H1 (cell line): Measurements from ENCODE around the gene PODN. TPM values are rescaled to one million over a fixed set of nuclear protein-coding genes. Genes with fewer than 3 reads are reported as not detected.

Experiments used
- CTCF ChIA-PET: fragments of 300-600 bp; sonication (Branson Sonifier 250); formaldehyde crosslinking; loops from one replicate; lab custom pipeline; 2021; ENCODE audit not compliant: partially characterized antibody; lab: Charles Lee
- POLR2A ChIA-PET: fragments of 300-600 bp; sonication (Branson Sonifier 250); formaldehyde crosslinking; loops from one replicate; lab custom pipeline; 2021; ENCODE audit warnings: inconsistent platforms; ENCODE audit not compliant: partially characterized antibody; lab: Charles Lee
- DNase-seq, 2 experiments: peaks; one replicate each; pipeline versions ENCODE4 v3.0.0 to v3.0.0-alpha.2; 2010 to 2022; ENCODE audit warnings: low spot score in 2 of 2, low read depth in 1 of 2, mixed read lengths in 1 of 2
- FAIRE-seq: peaks from 2 replicates; lab custom pipeline; 2011; peaks lifted over from hg19 to GRCh38; lab: Jason Lieb, UNC
- H2AFZ ChIP-seq: 2 replicates; pipeline ENCODE4 v1.8.1; 2012; ENCODE audit warnings: low read length, inconsistent platforms
- H2AK5ac ChIP-seq: 2 replicates; pipeline ENCODE4 v1.6.1; 2013; ENCODE audit warnings: low read depth, low read length
- H2BK120ac ChIP-seq: replicated peaks from 2 replicates; pipeline ENCODE3; 2013; ENCODE audit warnings: low read depth, low read length, inconsistent platforms
- H2BK12ac ChIP-seq: 2 replicates; pipeline ENCODE4 v1.6.1; 2013; ENCODE audit warnings: low read depth, low read length
- H2BK15ac ChIP-seq: 2 replicates; pipeline ENCODE4 v1.6.1; 2013; ENCODE audit warnings: low read length
- H2BK20ac ChIP-seq: 2 replicates; pipeline ENCODE4 v1.6.1; 2013; ENCODE audit warnings: low read length
- H2BK5ac ChIP-seq: 2 replicates; pipeline ENCODE4 v1.6.1; 2013; ENCODE audit warnings: low read depth, low read length
- H3K14ac ChIP-seq: 2 replicates; pipeline ENCODE4 v1.6.1; 2013; ENCODE audit warnings: inconsistent platforms; ENCODE audit not compliant: insufficient read length
- H3K18ac ChIP-seq: 2 replicates; pipeline ENCODE4 v1.6.1; 2013; ENCODE audit warnings: low read length; ENCODE audit errors: extremely low read depth
- H3K23ac ChIP-seq: 2 replicates; pipeline ENCODE4 v1.6.1; 2013; ENCODE audit warnings: inconsistent platforms; ENCODE audit not compliant: insufficient read length
- H3K23me2 ChIP-seq: 2 replicates; pipeline ENCODE4 v1.6.1; 2013; ENCODE audit warnings: low read depth, low read length
- H3K27ac ChIP-seq: 2 replicates; pipeline ENCODE4 v1.6.1; 2011; ENCODE audit warnings: low read depth, low read length, inconsistent platforms
- H3K27me3 ChIP-seq, 4 experiments: replicated peaks in 1 of 4; 1 replicate in 1 of 4; 2 replicates in 3 of 4; pipeline versions ENCODE4 v1.6.1 to v1.8.1; 2011 to 2013; ENCODE audit warnings: low read length in 3 of 4, mild to moderate bottlenecking in 3 of 4, inconsistent platforms in 2 of 4, mixed read lengths in 2 of 4, moderate library complexity in 1 of 4; ENCODE audit not compliant: control insufficient read depth in 3 of 4, insufficient read depth in 3 of 4; ENCODE audit errors: extremely low read depth in 1 of 4
- H3K36me3 ChIP-seq, 4 experiments: 2 replicates each; pipeline versions ENCODE4 v1.6.1 to v1.8.1; 2011 to 2013; ENCODE audit warnings: mild to moderate bottlenecking in 4 of 4, low read length in 3 of 4, moderate library complexity in 2 of 4, control low read depth in 1 of 4, inconsistent platforms in 1 of 4; ENCODE audit not compliant: insufficient read depth in 4 of 4, control insufficient read depth in 2 of 4
- H3K4ac ChIP-seq: replicated peaks from 2 replicates; pipeline ENCODE3; 2013; ENCODE audit warnings: low read length, low read depth, mixed read lengths, inconsistent platforms; ENCODE audit not compliant: insufficient read length
- H3K4me1 ChIP-seq, 4 experiments: replicated peaks in 1 of 4; 1 replicate in 1 of 4; 2 replicates in 3 of 4; pipeline versions ENCODE4 v1.6.1 to v1.8.1; 2011 to 2013; ENCODE audit warnings: low read length in 3 of 4, inconsistent platforms in 2 of 4, mixed read lengths in 1 of 4; ENCODE audit not compliant: insufficient read depth in 4 of 4, control insufficient read depth in 3 of 4
- H3K4me2 ChIP-seq, 2 experiments: 2 replicates each; pipeline versions ENCODE4 v1.6.1 to v1.8.1; 2011 to 2013; ENCODE audit warnings: low read depth in 2 of 2, low read length in 2 of 2, control low read depth in 1 of 2, inconsistent platforms in 1 of 2, mild to moderate bottlenecking in 1 of 2; ENCODE audit not compliant: insufficient read depth in 1 of 2
- H3K4me3 ChIP-seq, 4 experiments: fragments of 200-600, 300-600 bp in 1 of 4; sonication (generic), shearing (Covaris generic), sonication (Bioruptor Twin) in 1 of 4; 2 replicates each; pipeline versions ENCODE4 v1.5.1 to v1.8.1; 2011 to 2016; ENCODE audit warnings: low read length in 4 of 4, low read depth in 3 of 4, control low read depth in 2 of 4, inconsistent platforms in 2 of 4, mild to moderate bottlenecking in 2 of 4, mixed read lengths in 1 of 4, moderate library complexity in 1 of 4; ENCODE audit not compliant: insufficient read depth in 2 of 4; ENCODE audit errors: extremely low read depth in 1 of 4
- H3K56ac ChIP-seq: replicated peaks from 2 replicates; pipeline ENCODE3; 2013; ENCODE audit warnings: low read depth, mild to moderate bottlenecking, mixed read lengths, low read length, inconsistent platforms; ENCODE audit not compliant: insufficient read length
- H3K79me1 ChIP-seq: 2 replicates; pipeline ENCODE4 v1.6.1; 2013; ENCODE audit warnings: low read depth, low read length, control low read depth
- H3K79me2 ChIP-seq, 2 experiments: 2 replicates each; pipeline versions ENCODE4 v1.6.1 to v1.8.1; 2012 to 2013; ENCODE audit warnings: low read length in 2 of 2, mild to moderate bottlenecking in 2 of 2, inconsistent platforms in 1 of 2; ENCODE audit not compliant: insufficient read depth in 2 of 2, control insufficient read depth in 1 of 2
- H3K9ac ChIP-seq, 4 experiments: replicated peaks in 1 of 4; 1 replicate in 1 of 4; 2 replicates in 3 of 4; pipeline versions ENCODE4 v1.6.1 to v1.8.1; 2011 to 2013; ENCODE audit warnings: low read depth in 3 of 4, low read length in 3 of 4, control low read depth in 2 of 4, mild to moderate bottlenecking in 2 of 4, moderate library complexity in 2 of 4, inconsistent platforms in 1 of 4; ENCODE audit errors: extremely low read depth in 1 of 4
- H3K9me3 ChIP-seq, 2 experiments: 2 replicates each; pipeline versions ENCODE4 v1.6.1 to v1.8.1; 2012 to 2013; ENCODE audit warnings: mild to moderate bottlenecking in 2 of 2, moderate library complexity in 2 of 2, control low read depth in 1 of 2, inconsistent platforms in 1 of 2, low read depth in 1 of 2, low read length in 1 of 2, mixed read lengths in 1 of 2; ENCODE audit not compliant: insufficient read depth in 2 of 2
- H4K20me1 ChIP-seq, 2 experiments: replicated peaks in 1 of 2; 2 replicates each; pipeline versions ENCODE3 to v1.8.1; 2011 to 2013; ENCODE audit warnings: inconsistent platforms in 2 of 2, low read length in 2 of 2, mild to moderate bottlenecking in 1 of 2; ENCODE audit not compliant: insufficient read depth in 2 of 2, control insufficient read depth in 1 of 2
- H4K5ac ChIP-seq: 2 replicates; pipeline ENCODE4 v1.6.1; 2013; ENCODE audit warnings: low read length, low read depth, mixed read lengths, inconsistent platforms; ENCODE audit not compliant: insufficient read length
- H4K8ac ChIP-seq: 2 replicates; pipeline ENCODE4 v1.8.0; 2013; ENCODE audit warnings: mild to moderate bottlenecking, moderate library complexity, low read length, inconsistent platforms; ENCODE audit not compliant: insufficient read depth; ENCODE audit errors: extremely low read depth
- H4K91ac ChIP-seq: replicated peaks from 2 replicates; pipeline ENCODE3; 2013; ENCODE audit warnings: low read length, mixed read lengths, inconsistent platforms; ENCODE audit not compliant: insufficient read length
- BRCA1 ChIP-seq: IDR thresholded peaks from 2 replicates; pipeline ENCODE4 v1.6.1; 2012; ENCODE audit warnings: low read depth, low read length, improper control_type of control experiment
- CBX5 ChIP-seq: fragments of 300-800, 300-1000 bp; sonication (generic); IDR thresholded peaks from 2 replicates; pipeline ENCODE4 v1.7.1; 2016; ENCODE audit warnings: antibody characterized with exemption, low read length, low read depth
- EZH2 ChIP-seq: fragments of 200-600 bp; sonication (generic); IDR thresholded peaks from 2 replicates; pipeline ENCODE4 v1.7.1; 2012; ENCODE audit warnings: low read depth, mild to moderate bottlenecking, moderate library complexity, low read length, inconsistent platforms; ENCODE audit not compliant: severe bottlenecking
- JUND ChIP-seq: IDR thresholded peaks from 2 replicates; pipeline ENCODE4 v1.6.1; 2011; ENCODE audit warnings: mild to moderate bottlenecking, improper control_type of control experiment, low read length
- KDM5A ChIP-seq: fragments of 200-600 bp; IDR thresholded peaks from 2 replicates; pipeline ENCODE4 v1.7.1; 2012; ENCODE audit warnings: mild to moderate bottlenecking, low read length, inconsistent platforms, mixed read lengths
- NRF1 ChIP-seq: IDR thresholded peaks from 2 replicates; pipeline ENCODE4 v1.6.1; 2011; ENCODE audit warnings: mild to moderate bottlenecking, low read depth, low read length, improper control_type of control experiment
- POU5F1 ChIP-seq: IDR thresholded peaks from 2 replicates; pipeline ENCODE4 v1.6.1; 2011; ENCODE audit warnings: low read depth, mild to moderate bottlenecking, low read length, moderate library complexity
- RAD21 ChIP-seq, 2 experiments: IDR thresholded peaks in 1 of 2; conservative IDR thresholded peaks in 1 of 2; 2 replicates each; pipeline ENCODE4 v1.6.1; 2011; ENCODE audit warnings: low read depth in 2 of 2, low read length in 2 of 2, improper control_type of control experiment in 1 of 2, inconsistent platforms in 1 of 2, mild to moderate bottlenecking in 1 of 2, moderate library complexity in 1 of 2
- RBBP5 ChIP-seq: IDR thresholded peaks from 2 replicates; pipeline ENCODE4 v1.7.1; 2012; ENCODE audit warnings: low read depth, mild to moderate bottlenecking, inconsistent platforms, low read length, moderate library complexity, borderline replicate concordance
- SAP30 ChIP-seq: fragments of 300-600 bp; sonication (generic); IDR thresholded peaks from 2 replicates; pipeline ENCODE4 v1.7.1; 2012; ENCODE audit warnings: low read length, moderate library complexity, mild to moderate bottlenecking, inconsistent platforms; ENCODE audit not compliant: insufficient read depth, insufficient replicate concordance
- SIRT6 ChIP-seq: IDR thresholded peaks from one replicate; pipeline ENCODE4 v1.7.1; 2012; ENCODE audit warnings: low read length, inconsistent platforms
- SP2 ChIP-seq: IDR thresholded peaks from 2 replicates; pipeline ENCODE4 v1.6.1; 2012; ENCODE audit warnings: mild to moderate bottlenecking, low read length, inconsistent platforms
- SP4 ChIP-seq: IDR thresholded peaks from 2 replicates; pipeline ENCODE4 v1.6.1; 2012; ENCODE audit warnings: low read length, inconsistent platforms
- ZNF274 ChIP-seq: IDR thresholded peaks from 2 replicates; pipeline ENCODE4 v1.7.0; 2012; ENCODE audit warnings: low read length, borderline replicate concordance; ENCODE audit errors: extremely low read depth
- WGBS, 2 experiments: shearing (Covaris generic) in 1 of 2; methylation state at CpG; one replicate each; pipeline versions ENCODE4 v1.1.6 to v1.1.7; 2013 to 2015; ENCODE audit warnings: low lambda C conversion rate in 2 of 2, mixed read lengths in 2 of 2, inconsistent platforms in 1 of 2, low coverage in 1 of 2, missing lambda C conversion rate in 1 of 2; ENCODE audit not compliant: insufficient replicate concordance in 2 of 2, insufficient coverage in 1 of 2, insufficient read length in 1 of 2; ENCODE audit errors: extremely low coverage in 1 of 2, missing lambda C conversion rate in 1 of 2; 5-methylcytosine and 5-hydroxymethylcytosine counted together
- polyA plus RNA-seq, 7 experiments: library from polyadenylated mRNA; depleted of rRNA in 3 of 7; stranded (reverse) in 5 of 7; unstranded in 2 of 7; fragments of >200 nt in 5 of 7; fragments of 200-250 nt in 2 of 7; gene quantifications; 1 replicate in 5 of 7; 2 replicates in 1 of 7; 4 replicates in 1 of 7; pipeline versions ENCODE4 v1.2.1 to v1.2.3, GENCODE V29; 2011 to 2013; ENCODE audit warnings: missing spikeins in 2 of 7, mixed read lengths in 2 of 7
- total RNA-seq: library from RNA; stranded (reverse); fragmentation: NEBNext Ultra II Directional; extraction: Animal tissue kit (Norgen Biotek cat#: 25700); gene quantifications from 2 replicates; pipeline ENCODE4 v1.2.1, GENCODE V29; 2021
- TF ChIP-seq, protein P1 (sequence below): IDR thresholded peaks from 2 replicates; pipeline ENCODE4 v1.6.1; 2012; ENCODE audit warnings: inconsistent platforms

Gene PODN
- total and polyA plus RNA-seq, 2 of the 8 experiments (the other 6 are each of a cell fraction or from before 2014, with no cell fraction given): 0.11 to 0.17 TPM

DNA sequence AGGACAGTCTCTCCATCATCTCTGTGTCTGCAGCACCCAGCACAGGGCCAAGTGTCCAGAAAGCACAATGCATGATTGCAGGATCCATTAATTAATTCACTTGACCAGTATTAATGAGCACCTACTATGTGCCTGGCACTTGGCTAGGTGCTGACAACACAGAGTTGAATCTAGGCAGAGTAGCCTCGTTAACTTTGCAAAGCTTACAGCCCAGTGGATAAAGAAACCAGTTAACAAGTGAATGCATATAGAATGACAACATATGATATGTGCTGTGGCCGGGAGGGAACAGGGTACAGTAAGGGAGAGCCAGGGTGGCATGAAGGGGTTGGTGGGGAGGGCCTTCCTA is 69.6 kb downstream of the PODN start:
- Histone ChIP-seq H2BK15ac (no peak overlapping the region), H2BK120ac (no peak overlapping the region), H3K18ac (no peak overlapping the region), H3K4me2 (no peak overlapping the region), H3K36me3 (no peaks in the 10 kb centered on the region), H4K20me1 (no peaks in the 10 kb centered on the region), H4K8ac (no peak overlapping the region), H3K23ac (no peak overlapping the region), H3K4me1 (no peaks in the 10 kb centered on the region), H3K79me1 (no peaks in the 10 kb centered on the region), H3K79me2 (no peaks in the 10 kb centered on the region), H3K27ac (no peak overlapping the region), H3K56ac (no peak overlapping the region), H2BK20ac (no peak overlapping the region), H3K4me3 (no peak overlapping the region), H3K4ac (no peak overlapping the region), H2AK5ac (no peak overlapping the region), H3K9me3 (no peaks in the 10 kb centered on the region; a peak in 1 of 4 replicates), H3K9ac (no peak overlapping the region), H4K5ac (no peak overlapping the region), H2BK5ac (no peak overlapping the region), H3K14ac (no peak overlapping the region), H2AFZ (no peak overlapping the region), H3K27me3 (no peaks in the 10 kb centered on the region), H3K23me2 (no peaks in the 10 kb centered on the region), H2BK12ac (no peak overlapping the region), H4K91ac (no peak overlapping the region)
- ChIA-PET CTCF (interaction anchor here (1.5 to 2.3 kb wide), 3 partner anchors 10 to 54 kb away, joined by 6 to 7 read pairs (median 7); no protein-coding TSS in a partner anchor), POLR2A (no interaction called here)
- 86% methylated on average over 2 of the region's 2 CpGs; no CpG with 5 or more reads in 1 of the 2 experiments for WGBS, 2 experiments
- FAIRE-seq (no peak), DNase-seq (no peak)
- no peak for TF ChIP-seq ZNF274
- no peak for TF ChIP-seq RAD21 (IDR thresholded peaks at IDR 0.05 in 1 of 2, conservative IDR thresholded peaks at IDR 0.05 in 1 of 2; ENCODE audit: low read depth in 2 of 2, low read length in 2 of 2)
- TF ChIP-seq SAP30: no peak
- TF ChIP-seq SP4: no peak
- TF ChIP-seq POU5F1: no peak
- TF ChIP-seq RBBP5: no peak
- TF ChIP-seq, protein P1, sequence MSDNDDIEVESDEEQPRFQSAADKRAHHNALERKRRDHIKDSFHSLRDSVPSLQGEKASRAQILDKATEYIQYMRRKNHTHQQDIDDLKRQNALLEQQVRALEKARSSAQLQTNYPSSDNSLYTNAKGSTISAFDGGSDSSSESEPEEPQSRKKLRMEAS: no peak
- TF ChIP-seq SP2: no peak
- TF ChIP-seq CBX5: no peak
- TF ChIP-seq KDM5A: no peak
- TF ChIP-seq JUND: no peak
- TF ChIP-seq EZH2: no peak
- no peak for TF ChIP-seq SIRT6
- TF ChIP-seq NRF1: no peak
- TF ChIP-seq BRCA1: no peak
